ENCODE results near the gene TMC3.

TMC3 gene

DNA sequence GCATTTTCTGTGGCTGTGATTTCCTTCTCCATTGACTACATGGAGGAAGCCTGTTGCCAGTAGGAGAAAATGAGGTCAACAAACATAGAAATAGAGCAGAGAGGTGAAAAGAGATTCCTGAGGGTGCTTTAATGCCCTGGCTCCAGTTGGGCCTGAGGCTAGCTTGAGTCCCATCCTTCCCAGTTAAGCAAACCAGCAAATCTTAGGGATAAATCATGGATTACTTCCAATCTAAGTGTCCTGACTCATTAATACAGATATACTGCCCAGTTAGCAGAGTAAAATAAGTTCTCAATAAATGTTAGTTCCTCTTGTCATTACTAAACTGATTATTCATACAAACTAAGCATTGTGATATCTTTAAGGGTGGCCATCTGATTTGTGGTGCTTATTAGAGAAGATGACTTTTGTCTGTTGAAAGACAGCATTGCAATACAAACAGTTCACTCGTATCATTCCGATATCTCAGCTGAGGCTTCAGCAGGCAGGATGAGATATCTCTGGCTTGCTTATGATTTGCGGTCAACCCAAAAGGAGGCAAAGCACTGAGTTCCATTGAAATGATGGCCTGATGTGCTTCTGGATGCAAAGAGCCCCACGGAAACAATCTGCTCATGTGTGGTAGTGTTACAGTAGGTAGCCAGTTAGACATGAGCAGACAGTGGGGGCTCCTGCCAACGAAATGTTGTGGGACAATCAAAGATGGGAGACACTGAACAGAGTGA is 43.5 kb downstream of the TMC3 start:
- H3K4me3 Mint-ChIP-seq = no peak overlapping the region
- no peak for DNase-seq
- H3K27me3 Mint-ChIP-seq (ENCODE audit: low read depth, poor library complexity) = peaks cover 8% of the 10 kb centered on the region
- H3K4me1 Mint-ChIP-seq = peaks cover 4% of the 10 kb centered on the region
- no peaks in the 10 kb centered on the region for H3K36me3 Mint-ChIP-seq (ENCODE audit: low read depth)
- TF ChIP-seq, protein P1, sequence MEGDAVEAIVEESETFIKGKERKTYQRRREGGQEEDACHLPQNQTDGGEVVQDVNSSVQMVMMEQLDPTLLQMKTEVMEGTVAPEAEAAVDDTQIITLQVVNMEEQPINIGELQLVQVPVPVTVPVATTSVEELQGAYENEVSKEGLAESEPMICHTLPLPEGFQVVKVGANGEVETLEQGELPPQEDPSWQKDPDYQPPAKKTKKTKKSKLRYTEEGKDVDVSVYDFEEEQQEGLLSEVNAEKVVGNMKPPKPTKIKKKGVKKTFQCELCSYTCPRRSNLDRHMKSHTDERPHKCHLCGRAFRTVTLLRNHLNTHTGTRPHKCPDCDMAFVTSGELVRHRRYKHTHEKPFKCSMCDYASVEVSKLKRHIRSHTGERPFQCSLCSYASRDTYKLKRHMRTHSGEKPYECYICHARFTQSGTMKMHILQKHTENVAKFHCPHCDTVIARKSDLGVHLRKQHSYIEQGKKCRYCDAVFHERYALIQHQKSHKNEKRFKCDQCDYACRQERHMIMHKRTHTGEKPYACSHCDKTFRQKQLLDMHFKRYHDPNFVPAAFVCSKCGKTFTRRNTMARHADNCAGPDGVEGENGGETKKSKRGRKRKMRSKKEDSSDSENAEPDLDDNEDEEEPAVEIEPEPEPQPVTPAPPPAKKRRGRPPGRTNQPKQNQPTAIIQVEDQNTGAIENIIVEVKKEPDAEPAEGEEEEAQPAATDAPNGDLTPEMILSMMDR (IDR thresholded peaks at IDR 0.05) = no peak
- H3K27ac Mint-ChIP-seq = peak overlapping the region; percentile 71
- H3K9me3 Mint-ChIP-seq = no peaks in the 10 kb centered on the region

DNA sequence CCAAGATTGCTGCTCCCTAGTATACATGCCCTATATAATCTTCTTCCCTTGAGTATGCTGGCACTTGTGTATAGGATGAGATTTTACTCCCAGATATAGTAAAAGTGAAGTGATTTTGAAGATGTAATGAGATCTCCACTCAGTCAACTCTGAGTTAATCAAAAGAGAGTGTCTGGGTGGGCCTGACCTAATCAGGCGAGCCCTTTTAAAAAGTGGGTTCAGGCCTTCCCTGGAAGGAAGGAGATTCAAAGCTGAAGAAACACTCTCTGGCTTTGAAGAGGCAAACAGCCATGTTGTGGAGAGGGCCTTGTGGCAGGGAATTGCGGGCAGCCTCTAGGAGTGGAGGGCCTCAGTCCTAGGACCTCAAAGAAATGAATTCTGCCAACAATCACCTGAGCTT is 44.6 kb downstream of the TMC3 start:
- DNase-seq = no peak
- peaks cover 7% of the 10 kb centered on the region for H3K4me1 Mint-ChIP-seq
- TF ChIP-seq, protein P1 (IDR thresholded peaks at IDR 0.05) = no peak
- no peaks in the 10 kb centered on the region for H3K36me3 Mint-ChIP-seq (ENCODE audit: low read depth)
- no peak overlapping the region for H3K27ac Mint-ChIP-seq
- peaks cover 16% of the 10 kb centered on the region for H3K27me3 Mint-ChIP-seq (ENCODE audit: low read depth, poor library complexity)
- no peak overlapping the region for H3K4me3 Mint-ChIP-seq
- H3K9me3 Mint-ChIP-seq = no peaks in the 10 kb centered on the region

DNA sequence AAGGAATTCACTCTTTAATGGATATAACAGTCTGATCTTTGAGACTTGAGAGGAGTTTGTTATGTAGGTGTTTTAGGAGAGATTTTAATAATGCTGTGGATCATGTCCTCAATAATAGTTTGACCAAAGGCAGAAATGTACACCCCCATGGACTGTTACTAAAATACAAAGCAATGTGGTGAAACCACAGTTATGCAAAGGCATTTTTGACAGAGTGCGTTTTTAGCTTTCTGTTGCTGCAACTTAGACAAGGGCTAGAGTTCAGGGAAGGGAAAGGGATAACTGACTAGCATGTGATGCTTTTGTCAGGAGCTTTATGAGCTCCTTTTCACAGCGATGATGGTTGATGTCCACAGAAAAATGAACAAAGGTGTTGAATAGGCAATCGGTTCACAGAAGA is 46.5 kb downstream of the TMC3 start:
- Mint-ChIP-seq H3K4me1 (peaks cover 21% of the 10 kb centered on the region), H3K9me3 (no peaks in the 10 kb centered on the region), H3K4me3 (no peak overlapping the region), H3K36me3 (ENCODE audit: low read depth) (no peaks in the 10 kb centered on the region), H3K27ac (no peak overlapping the region), H3K27me3 (ENCODE audit: low read depth, poor library complexity) (peaks cover 27% of the 10 kb centered on the region)
- TF ChIP-seq, protein P1 (IDR thresholded peaks at IDR 0.05) = no peak
- no peak for DNase-seq

DNA sequence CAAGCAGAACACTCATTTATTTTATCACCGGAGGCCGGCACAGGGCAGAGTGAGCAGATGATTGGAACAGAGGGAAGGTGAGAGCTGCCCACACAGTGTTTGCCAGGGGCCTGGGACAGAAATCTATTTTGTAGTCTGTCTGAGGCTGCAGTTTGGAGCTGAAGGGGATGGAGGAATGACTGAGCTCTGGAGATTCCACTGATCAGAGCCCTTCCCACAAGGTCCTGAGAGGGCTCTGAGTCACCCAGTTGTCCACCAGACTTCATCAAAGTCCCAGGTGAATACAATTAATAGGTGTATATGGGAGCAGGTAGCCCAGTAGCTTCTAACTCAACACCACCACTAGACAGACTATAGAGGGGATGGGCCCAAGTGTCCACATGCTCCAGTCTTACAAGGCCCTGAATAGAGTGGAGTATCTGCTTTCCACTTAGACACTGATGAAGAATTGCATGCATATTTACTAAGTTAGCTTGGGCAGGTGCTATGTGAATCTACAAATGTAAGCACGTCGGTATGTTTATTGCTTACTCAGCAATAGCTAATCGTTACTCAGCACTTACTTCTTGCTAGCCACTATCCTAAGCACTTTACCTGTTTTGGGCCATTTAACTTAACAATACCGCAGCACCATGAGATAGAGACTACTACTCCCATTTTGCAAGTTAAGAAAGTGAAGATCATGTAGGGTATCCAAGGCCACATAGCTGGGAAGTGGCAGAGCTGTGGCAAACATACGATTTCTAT is 47.4 kb downstream of the TMC3 start:
- Mint-ChIP-seq H3K4me1 (peaks cover 25% of the 10 kb centered on the region), H3K27me3 (ENCODE audit: low read depth, poor library complexity) (peaks cover 34% of the 10 kb centered on the region), H3K36me3 (ENCODE audit: low read depth) (no peaks in the 10 kb centered on the region), H3K27ac (no peak overlapping the region), H3K9me3 (no peaks in the 10 kb centered on the region), H3K4me3 (no peak overlapping the region)
- no peak for DNase-seq
- TF ChIP-seq, protein P1 (IDR thresholded peaks at IDR 0.05) = no peak

DNA sequence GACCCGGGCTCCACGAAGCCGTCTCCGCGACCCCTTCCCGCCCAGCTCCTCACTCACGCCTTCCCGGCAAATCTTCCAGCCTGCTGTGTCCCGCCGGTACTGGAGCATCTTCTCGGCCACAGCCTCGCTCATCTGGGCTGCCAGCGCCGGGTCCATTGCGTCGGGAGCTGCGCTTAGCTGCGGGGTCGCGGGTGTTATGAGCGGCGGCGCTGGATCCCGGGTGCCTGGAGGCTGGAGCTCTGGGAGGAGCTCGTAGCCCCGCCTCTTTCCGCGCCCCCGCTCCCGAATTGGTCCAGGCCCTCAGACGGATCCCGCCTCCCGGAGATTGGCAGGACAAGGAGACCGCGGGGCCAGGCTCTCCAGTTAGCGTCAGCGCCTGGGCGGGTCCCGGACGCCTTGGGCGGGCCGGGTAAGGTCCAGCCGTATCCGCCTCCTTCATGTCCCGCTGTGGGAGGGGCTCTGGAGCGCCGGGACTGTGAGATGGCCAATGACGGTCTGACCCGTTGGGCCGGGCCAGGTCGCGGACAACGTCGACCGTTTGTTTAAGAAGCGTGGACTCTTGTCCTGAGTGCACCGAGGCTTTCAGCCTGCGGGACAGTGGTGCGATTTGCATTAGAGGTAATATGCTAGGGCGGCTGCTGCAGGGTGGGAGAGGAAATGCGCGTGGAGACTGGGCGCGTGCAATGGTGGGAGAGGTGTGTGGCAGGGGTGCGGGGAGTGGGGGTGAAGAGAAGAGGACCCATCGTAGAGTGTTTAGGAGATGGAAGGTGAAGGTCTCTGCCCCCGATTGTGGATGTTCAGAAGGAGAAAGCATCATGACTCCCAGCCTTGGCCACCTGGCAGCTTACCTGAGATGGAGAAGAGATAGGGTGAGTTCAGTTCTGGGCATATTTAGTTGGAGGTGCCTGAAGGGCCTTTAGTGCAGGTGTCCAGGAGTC is 49.8 kb downstream of the TMC3 start, which contains the start of gene STARD5:
Gene STARD5 (minus strand): TSS at position 198 of the 938 bp plus-strand sequence. CDS start 42 bp downstream, at position 156.
- DNase-seq = peak; percentile 99
- Mint-ChIP-seq H3K27me3 (ENCODE audit: low read depth, poor library complexity) (peaks cover 34% of the 10 kb centered on the region), H3K9me3 (no peaks in the 10 kb centered on the region), H3K4me1 (peaks cover 25% of the 10 kb centered on the region), H3K36me3 (ENCODE audit: low read depth) (no peaks in the 10 kb centered on the region), H3K4me3 (peak within 1 kb of the TSS; percentile 98), H3K27ac (no peak within 1 kb of the TSS)
- TF ChIP-seq, protein P1 (IDR thresholded peaks at IDR 0.05) = no peak
